Endodermal cell (in vitro differentiated cells): ENCODE measurements around the gene HKDC1. TPM values are rescaled to one million over a fixed set of nuclear protein-coding genes. Genes with fewer than 3 reads are reported as not detected.
A peak's percentile ranks its signal among the peaks of the same experiment; 100 is the strongest.

ENCODE experiments used
- DNase-seq: peaks from one replicate; pipeline ENCODE4 v3.0.0-alpha.2; 2017
- H3K27ac ChIP-seq: 2 replicates; pipeline ENCODE4 v1.5.1; 2013; ENCODE audit warnings: mild to moderate bottlenecking, low read depth, low read length, moderate library complexity
- H3K27me3 ChIP-seq: 2 replicates; pipeline ENCODE4 v1.6.1; 2013; ENCODE audit warnings: mild to moderate bottlenecking, low read length, moderate library complexity; ENCODE audit not compliant: insufficient read depth, control insufficient read depth, poor library complexity, severe bottlenecking
- H3K36me3 ChIP-seq: 2 replicates; pipeline ENCODE4 v1.7.0; 2013; ENCODE audit warnings: mild to moderate bottlenecking, low read length, moderate library complexity; ENCODE audit not compliant: control insufficient read depth, insufficient read depth
- H3K4me1 ChIP-seq: one replicate; pipeline ENCODE4 v1.7.0; 2013; ENCODE audit warnings: low read length; ENCODE audit not compliant: control insufficient read depth, insufficient read depth
- H3K4me3 ChIP-seq: 2 replicates; pipeline ENCODE4 v1.5.1; 2013; ENCODE audit warnings: mild to moderate bottlenecking, low read length, moderate library complexity
- H3K9ac ChIP-seq: 2 replicates; pipeline ENCODE4 v1.6.1; 2013; ENCODE audit warnings: mild to moderate bottlenecking, low read length, moderate library complexity; ENCODE audit not compliant: poor library complexity, severe bottlenecking; ENCODE audit errors: extremely low read depth
- H3K9me3 ChIP-seq: 2 replicates; pipeline ENCODE4 v1.6.1; 2013; ENCODE audit warnings: mild to moderate bottlenecking, low read length, moderate library complexity; ENCODE audit not compliant: control insufficient read depth
- H3K27ac Mint-ChIP-seq: 2 replicates; pipeline ENCODE4 v1.8.0; 2020; ENCODE audit warnings: mixed read lengths
- H3K27me3 Mint-ChIP-seq: 2 replicates; pipeline ENCODE4 v1.8.0; 2021; ENCODE audit warnings: mild to moderate bottlenecking, mixed read lengths; ENCODE audit not compliant: insufficient read depth
- H3K36me3 Mint-ChIP-seq: 2 replicates; pipeline ENCODE4 v1.8.0; 2020; ENCODE audit warnings: low read depth, mixed read lengths
- H3K4me1 Mint-ChIP-seq: 2 replicates; pipeline ENCODE4 v1.8.0; 2020; ENCODE audit warnings: mixed read lengths
- H3K4me3 Mint-ChIP-seq: 2 replicates; pipeline ENCODE4 v1.8.0; 2020; ENCODE audit warnings: mild to moderate bottlenecking, moderate library complexity, mixed read lengths
- H3K9me3 Mint-ChIP-seq: 2 replicates; pipeline ENCODE4 v1.8.0; 2020; ENCODE audit warnings: mild to moderate bottlenecking, mixed read lengths
- WGBS, 2 experiments: methylation state at CpG; one replicate each; pipeline versions ENCODE4 v1.1.5 to v1.1.7; 2013; ENCODE audit warnings: missing lambda C conversion rate in 2 of 2, mixed read lengths in 1 of 2; ENCODE audit not compliant: insufficient coverage in 1 of 2, insufficient read length in 1 of 2; 5-methylcytosine and 5-hydroxymethylcytosine counted together
- total RNA-seq, 2 donors: library from RNA; stranded (reverse); fragmentation: NEBNext Ultra II Directional in 1 of 2; extraction: Animal tissue kit (Norgen Biotek cat#: 25700) in 1 of 2; gene quantifications; 2 replicates in 1 of 2; 3 replicates in 1 of 2; pipeline ENCODE4 v1.2.1, GENCODE V29; 2021
- TF ChIP-seq, protein P1 (sequence below): fragments of 200-600 bp; sonication (generic); conservative IDR thresholded peaks from 2 replicates; pipeline ENCODE4 v1.5.0; 2021; ENCODE audit warnings: antibody characterized with exemption, mild to moderate bottlenecking

HKDC1 gene
- total RNA-seq, 2 donors from 2014 or later = 0.22 TPM; not detected in 1

GRCh38 chr10:69230128-69230527, 10.0 kb downstream of the HKDC1 start:
- Mint-ChIP-seq H3K27ac (no peak overlapping the region), H3K9me3 (no peaks in the 10 kb centered on the region), H3K27me3 (peaks cover 5% of the 10 kb centered on the region), H3K36me3 (no peaks in the 10 kb centered on the region), H3K4me3 (no peak overlapping the region), H3K4me1 (peaks cover 8% of the 10 kb centered on the region)
- Histone ChIP-seq H3K36me3 (no peaks in the 10 kb centered on the region), H3K27me3 (no peaks in the 10 kb centered on the region), H3K4me3 (no peak overlapping the region), H3K27ac (no peak overlapping the region), H3K9ac (no peak overlapping the region), H3K9me3 (no peaks in the 10 kb centered on the region), H3K4me1 (no peaks in the 10 kb centered on the region)
- TF ChIP-seq, protein P1, sequence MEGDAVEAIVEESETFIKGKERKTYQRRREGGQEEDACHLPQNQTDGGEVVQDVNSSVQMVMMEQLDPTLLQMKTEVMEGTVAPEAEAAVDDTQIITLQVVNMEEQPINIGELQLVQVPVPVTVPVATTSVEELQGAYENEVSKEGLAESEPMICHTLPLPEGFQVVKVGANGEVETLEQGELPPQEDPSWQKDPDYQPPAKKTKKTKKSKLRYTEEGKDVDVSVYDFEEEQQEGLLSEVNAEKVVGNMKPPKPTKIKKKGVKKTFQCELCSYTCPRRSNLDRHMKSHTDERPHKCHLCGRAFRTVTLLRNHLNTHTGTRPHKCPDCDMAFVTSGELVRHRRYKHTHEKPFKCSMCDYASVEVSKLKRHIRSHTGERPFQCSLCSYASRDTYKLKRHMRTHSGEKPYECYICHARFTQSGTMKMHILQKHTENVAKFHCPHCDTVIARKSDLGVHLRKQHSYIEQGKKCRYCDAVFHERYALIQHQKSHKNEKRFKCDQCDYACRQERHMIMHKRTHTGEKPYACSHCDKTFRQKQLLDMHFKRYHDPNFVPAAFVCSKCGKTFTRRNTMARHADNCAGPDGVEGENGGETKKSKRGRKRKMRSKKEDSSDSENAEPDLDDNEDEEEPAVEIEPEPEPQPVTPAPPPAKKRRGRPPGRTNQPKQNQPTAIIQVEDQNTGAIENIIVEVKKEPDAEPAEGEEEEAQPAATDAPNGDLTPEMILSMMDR = no peak
- DNase-seq = no peak
- WGBS, 2 experiments = 93 to 100% methylated on average over 4 to 5 of the region's 5 CpGs

DNA sequence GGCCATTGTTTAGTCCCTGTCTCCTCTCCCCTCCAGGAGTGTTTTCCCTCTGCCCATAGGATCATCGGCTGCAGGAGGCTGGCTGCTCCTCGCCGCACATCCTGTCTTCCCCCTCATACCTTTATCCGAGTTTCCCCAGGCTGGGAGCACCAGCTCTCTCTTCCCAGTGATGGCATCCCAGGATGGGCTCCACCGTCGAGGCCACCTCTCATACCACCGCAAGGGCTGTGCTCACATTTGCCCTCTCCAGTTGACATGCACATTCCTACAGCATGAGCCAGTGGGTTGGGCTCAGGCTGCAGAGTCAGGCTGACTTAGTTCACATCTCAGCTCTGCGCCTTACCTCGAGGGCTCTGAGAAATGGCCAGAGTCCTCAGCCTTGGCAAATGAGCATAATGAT, 12.1 kb downstream of the HKDC1 start:
- Mint-ChIP-seq H3K4me1 (peaks cover 6% of the 10 kb centered on the region), H3K4me3 (no peak overlapping the region), H3K27ac (peak overlapping the region; percentile 25), H3K9me3 (no peaks in the 10 kb centered on the region), H3K27me3 (peaks cover 5% of the 10 kb centered on the region), H3K36me3 (no peaks in the 10 kb centered on the region)
- Histone ChIP-seq H3K9me3 (no peaks in the 10 kb centered on the region), H3K27ac (no peak overlapping the region), H3K4me3 (no peak overlapping the region), H3K27me3 (no peaks in the 10 kb centered on the region), H3K36me3 (no peaks in the 10 kb centered on the region), H3K9ac (no peak overlapping the region), H3K4me1 (no peaks in the 10 kb centered on the region)
- WGBS, 2 experiments = 82 to 83% methylated on average over 5 to 9 of the region's 9 CpGs
- peak; percentile 74 for DNase-seq
- TF ChIP-seq, protein P1 = no peak

DNA sequence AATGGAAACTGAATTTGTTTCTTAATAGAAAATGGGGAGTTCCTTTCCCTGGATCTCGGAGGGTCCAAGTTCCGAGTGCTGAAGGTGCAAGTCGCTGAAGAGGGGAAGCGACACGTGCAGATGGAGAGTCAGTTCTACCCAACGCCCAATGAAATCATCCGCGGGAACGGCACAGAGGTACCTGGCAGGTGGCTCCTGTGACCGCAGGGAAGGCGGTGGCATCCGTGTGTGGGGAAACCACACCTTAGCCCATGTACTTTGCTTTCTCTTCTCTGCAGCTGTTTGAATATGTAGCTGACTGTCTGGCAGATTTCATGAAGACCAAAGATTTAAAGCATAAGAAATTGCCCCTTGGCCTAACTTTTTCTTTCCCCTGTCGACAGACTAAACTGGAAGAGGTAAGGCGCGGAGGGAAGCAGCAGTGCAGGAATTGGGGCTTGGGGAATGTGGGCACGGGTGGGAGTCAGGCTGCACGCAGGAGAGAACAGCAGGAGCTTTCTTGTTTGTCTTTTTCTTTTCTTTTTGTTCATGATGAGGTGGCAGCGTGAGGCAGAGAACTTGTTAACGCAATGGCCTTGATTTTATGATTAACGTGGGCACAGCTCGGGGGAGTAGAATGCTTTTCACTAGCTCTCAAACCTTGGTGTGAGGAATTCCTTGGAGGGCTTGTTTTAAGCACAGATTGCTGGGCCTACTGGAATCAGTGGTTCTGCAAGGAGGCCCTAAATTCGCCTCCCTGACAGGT, 12.8 kb downstream of the HKDC1 start:
- H3K4me1 ChIP-seq = no peaks in the 10 kb centered on the region
- Mint-ChIP-seq H3K27me3 (peaks cover 5% of the 10 kb centered on the region), H3K4me1 (peaks cover 6% of the 10 kb centered on the region), H3K36me3 (no peaks in the 10 kb centered on the region), H3K9me3 (no peaks in the 10 kb centered on the region), H3K4me3 (no peak overlapping the region), H3K27ac (no peak overlapping the region)
- TF ChIP-seq, protein P1 = no peak
- H3K27me3 ChIP-seq = no peaks in the 10 kb centered on the region
- no peak overlapping the region for H3K4me3 ChIP-seq
- H3K9ac ChIP-seq = no peak overlapping the region
- no peaks in the 10 kb centered on the region for H3K9me3 ChIP-seq
- no peaks in the 10 kb centered on the region for H3K36me3 ChIP-seq
- peak; percentile 54 for DNase-seq
- WGBS, 2 experiments = 88 to 91% methylated on average over 16 to 22 of the region's 22 CpGs
- no peak overlapping the region for H3K27ac ChIP-seq
